ENCODE data around the gene KCNMB4.

GRCh38 chr12:70398002-70398401 is 31.9 kb downstream of the KCNMB4 start:
- no peak for TF ChIP-seq CTCF (IDR thresholded peaks at IDR 0.05)
- no peak for TF ChIP-seq POLR2A (IDR thresholded peaks at IDR 0.05; ENCODE audit: low read depth)

Data from esophagus muscularis mucosa (tissue), 3 donors.